HepG2 (cell line): Measurements from ENCODE around the gene FBXL13. TPM values are rescaled to one million over a fixed set of nuclear protein-coding genes. Genes with fewer than 3 reads are reported as not detected.

ENCODE experiments used
- IRX3 ChIP-seq: sonication (generic); formaldehyde crosslinking; IDR thresholded peaks from 2 replicates; pipeline ENCODE4 v1.8.1; 2023; ENCODE audit warnings: mild to moderate bottlenecking, low read depth, missing genetic modification reagents, borderline replicate concordance
- KLF9 ChIP-seq: IDR thresholded peaks from 2 replicates; pipeline ENCODE4 v1.6.1; 2016; ENCODE audit warnings: low read depth
- NR0B2 ChIP-seq: sonication (generic); formaldehyde crosslinking; IDR thresholded peaks from 2 replicates; pipeline ENCODE4 v1.4.0; 2020; ENCODE audit warnings: mild to moderate bottlenecking, missing genetic modification reagents
- NR1H2 ChIP-seq: sonication (generic); formaldehyde crosslinking; IDR thresholded peaks from 2 replicates; pipeline ENCODE4 v1.8.1; 2022; ENCODE audit warnings: low read depth, missing genetic modification reagents, borderline replicate concordance
- PAF1 ChIP-seq: IDR thresholded peaks from 2 replicates; pipeline ENCODE4 v1.6.1; 2016; ENCODE audit warnings: missing genetic modification reagents, missing compliant biosample characterization
- PHF8 ChIP-seq: sonication (generic); formaldehyde crosslinking; IDR thresholded peaks from 2 replicates; pipeline ENCODE4 v1.5.0; 2020; ENCODE audit warnings: missing genetic modification reagents
- RXRA ChIP-seq: sonication (generic); formaldehyde crosslinking; IDR thresholded peaks from 2 replicates; pipeline ENCODE4 v1.5.1; 2020; ENCODE audit warnings: missing genetic modification reagents
- SNRNP70 ChIP-seq: fragments of 200-400 bp; formaldehyde crosslinking; IDR thresholded peaks from 2 replicates; pipeline ENCODE4 v1.6.1; 2017; ENCODE audit warnings: mild to moderate bottlenecking, low read depth, low read length, moderate library complexity
- SP2 ChIP-seq: sonication (generic); formaldehyde crosslinking; IDR thresholded peaks from 2 replicates; pipeline ENCODE4 v1.5.1; 2020; ENCODE audit warnings: mild to moderate bottlenecking, missing genetic modification reagents
- TGIF2 ChIP-seq: IDR thresholded peaks from 2 replicates; pipeline ENCODE4 v1.6.1; 2016; ENCODE audit warnings: control low read depth, missing compliant biosample characterization
- WIZ ChIP-seq: sonication (generic); formaldehyde crosslinking; IDR thresholded peaks from 2 replicates; pipeline ENCODE4 v1.5.1; 2020; ENCODE audit warnings: mild to moderate bottlenecking, missing genetic modification reagents
- ZBTB14 ChIP-seq: sonication (generic); formaldehyde crosslinking; IDR thresholded peaks from 2 replicates; pipeline ENCODE4 v1.4.0; 2020; ENCODE audit warnings: missing genetic modification reagents
- ZFP36 ChIP-seq: fragments of 150-350 bp; IDR thresholded peaks from 2 replicates; pipeline ENCODE4 v1.6.1; 2018; ENCODE audit warnings: borderline replicate concordance, low read length, low read depth; ENCODE audit not compliant: partially characterized antibody
- ZFP41 ChIP-seq: sonication (generic); formaldehyde crosslinking; IDR thresholded peaks from 2 replicates; pipeline ENCODE4 v1.4.0; 2020; ENCODE audit warnings: mild to moderate bottlenecking, missing genetic modification reagents, borderline replicate concordance
- ZFY ChIP-seq: sonication (generic); formaldehyde crosslinking; IDR thresholded peaks from 2 replicates; pipeline ENCODE4 v1.4.0; 2020; ENCODE audit warnings: missing genetic modification reagents
- ZHX1 ChIP-seq: sonication (generic); formaldehyde crosslinking; IDR thresholded peaks from 2 replicates; pipeline ENCODE4 v1.8.1; 2022; ENCODE audit warnings: low read depth, mild to moderate bottlenecking, missing genetic modification reagents
- ZNF326 ChIP-seq: sonication (generic); formaldehyde crosslinking; IDR thresholded peaks from 2 replicates; pipeline ENCODE4 v1.4.0; 2020; ENCODE audit warnings: missing genetic modification reagents, borderline replicate concordance
- ZNF564 ChIP-seq: sonication (generic); formaldehyde crosslinking; IDR thresholded peaks from 2 replicates; pipeline ENCODE4 v1.8.1; 2023; ENCODE audit warnings: mild to moderate bottlenecking, missing genetic modification reagents
- ZNF713 ChIP-seq: sonication (generic); formaldehyde crosslinking; IDR thresholded peaks from 2 replicates; pipeline ENCODE4 v1.4.0; 2020; ENCODE audit warnings: mild to moderate bottlenecking, missing genetic modification reagents
- ZNF770 ChIP-seq: sonication (generic); formaldehyde crosslinking; IDR thresholded peaks from 2 replicates; pipeline ENCODE4 v1.5.0; 2020; ENCODE audit warnings: mild to moderate bottlenecking, missing genetic modification reagents
- polyA plus RNA-seq, 8 experiments: library from polyadenylated mRNA; depleted of rRNA in 3 of 8; stranded (reverse) in 7 of 8; unstranded in 1 of 8; fragments of >200 nt; fragmentation: Illumina TruSeq in 4 of 8; extraction: Trizol in 4 of 8; gene quantifications; 2 replicates each; pipeline versions ENCODE4 v1.2.1 to v1.2.3, GENCODE V29; 2011 to 2016; ENCODE audit warnings: low read depth in 4 of 8, missing spikeins in 1 of 8, mixed read lengths in 1 of 8; ENCODE audit not compliant: insufficient read depth in 1 of 8
- total RNA-seq, 5 experiments: library from RNA; depleted of rRNA; stranded (reverse); fragments of >200 nt; fragmentation: Illumina TruSeq; extraction: Trizol; gene quantifications; 2 replicates each; pipeline ENCODE4 v1.2.3, GENCODE V29; 2016; ENCODE audit warnings: low read depth in 1 of 5
- TF ChIP-seq, protein P1 (sequence below): IDR thresholded peaks from 2 replicates; pipeline ENCODE4 v1.6.1; 2016
- TF ChIP-seq, protein P2 (sequence below): sonication (generic); formaldehyde crosslinking; IDR thresholded peaks from 2 replicates; pipeline ENCODE4 v1.8.0; 2022; ENCODE audit warnings: mild to moderate bottlenecking, missing genetic modification reagents, moderate library complexity

Gene FBXL13
- total and polyA plus RNA-seq, 2 of the 13 experiments (the other 11 are each of a cell fraction or from before 2014, with no cell fraction given), result 0.24 to 0.77 TPM

GRCh38 chr7:103106005-103106702 is 31.6 kb upstream of the FBXL13 start (continued):
- TF ChIP-seq NR1H2 (CRISPR knock-in tag) (no peak), IRX3 (CRISPR knock-in tag) (no peak), ZFY (CRISPR knock-in tag) (peak; percentile 63; the same call in 1 of the 2 replicates), ZNF326 (CRISPR knock-in tag) (no peak), WIZ (CRISPR knock-in tag) (no peak), KLF9 (CRISPR knock-in tag) (no peak), RXRA (CRISPR knock-in tag) (peak; percentile 91), ZNF564 (no peak), SNRNP70 (no peak), PHF8 (CRISPR knock-in tag) (0 out of 2 replicates have a peak, but pooled peaks have one; percentile 28), SP2 (no peak), ZFP36 (no peak), ZBTB14 (CRISPR knock-in tag) (no peak), PAF1 (CRISPR knock-in tag) (no peak), ZHX1 (CRISPR knock-in tag) (no peak), NR0B2 (CRISPR knock-in tag) (no peak), ZNF770 (no peak), ZNF713 (CRISPR knock-in tag) (no peak), ZFP41 (no peak), TGIF2 (CRISPR knock-in tag) (peak; percentile 21; the same call in 1 of the 2 replicates)
- TF ChIP-seq, protein P1, sequence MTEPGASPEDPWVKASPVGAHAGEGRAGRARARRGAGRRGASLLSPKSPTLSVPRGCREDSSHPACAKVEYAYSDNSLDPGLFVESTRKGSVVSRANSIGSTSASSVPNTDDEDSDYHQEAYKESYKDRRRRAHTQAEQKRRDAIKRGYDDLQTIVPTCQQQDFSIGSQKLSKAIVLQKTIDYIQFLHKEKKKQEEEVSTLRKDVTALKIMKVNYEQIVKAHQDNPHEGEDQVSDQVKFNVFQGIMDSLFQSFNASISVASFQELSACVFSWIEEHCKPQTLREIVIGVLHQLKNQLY (CRISPR knock-in tag), result no peak
- TF ChIP-seq, protein P2, sequence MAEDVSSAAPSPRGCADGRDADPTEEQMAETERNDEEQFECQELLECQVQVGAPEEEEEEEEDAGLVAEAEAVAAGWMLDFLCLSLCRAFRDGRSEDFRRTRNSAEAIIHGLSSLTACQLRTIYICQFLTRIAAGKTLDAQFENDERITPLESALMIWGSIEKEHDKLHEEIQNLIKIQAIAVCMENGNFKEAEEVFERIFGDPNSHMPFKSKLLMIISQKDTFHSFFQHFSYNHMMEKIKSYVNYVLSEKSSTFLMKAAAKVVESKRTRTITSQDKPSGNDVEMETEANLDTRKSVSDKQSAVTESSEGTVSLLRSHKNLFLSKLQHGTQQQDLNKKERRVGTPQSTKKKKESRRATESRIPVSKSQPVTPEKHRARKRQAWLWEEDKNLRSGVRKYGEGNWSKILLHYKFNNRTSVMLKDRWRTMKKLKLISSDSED (CRISPR knock-in tag), result no peak
